ENCODE data around the gene GLUL.

Gene GLUL

GRCh38 chr1:182392050-182393028 lies 749 bp upstream of the GLUL start:
- Histone ChIP-seq H4K20me1 (ENCODE audit: insufficient read depth, low read length, poor library complexity, severe bottlenecking) (peaks cover 41% of the 10 kb centered on the region), H3K4me1 (ENCODE audit: insufficient read depth, low read length, poor library complexity, severe bottlenecking) (peaks cover 55% of the 10 kb centered on the region), H3K36me3 (ENCODE audit: insufficient read depth, low read length) (peaks cover 31% of the 10 kb centered on the region), H3K9me2 (replicated peaks; ENCODE audit: low read depth, low read length) (no peaks in the 10 kb centered on the region), H3K27me3 (ENCODE audit: insufficient read depth, low read length, poor library complexity, severe bottlenecking) (peaks cover 13% of the 10 kb centered on the region), H3F3A (ENCODE audit: low read depth) (no peaks in the 10 kb centered on the region; the same call in 1 of the 2 replicates), H3K9me3 (ENCODE audit: insufficient read depth, low read depth, low read length) (no peaks in the 10 kb centered on the region), H3K4me3 (ENCODE audit: low read length, poor library complexity, severe bottlenecking) (peak overlapping the region; percentile 99), H3K9ac (ENCODE audit: low read depth, low read length, poor library complexity, severe bottlenecking) (peak overlapping the region; percentile 99), H3K79me2 (ENCODE audit: insufficient read depth, low read length) (peaks cover 65% of the 10 kb centered on the region), H3K4me2 (ENCODE audit: low read depth, low read length, poor library complexity, severe bottlenecking) (peak overlapping the region; percentile 71), H2AFZ (ENCODE audit: low read length) (peak overlapping the region; percentile 74)
- TF ChIP-seq EZH2phosphoT487 (IDR thresholded peaks at IDR 0.05; ENCODE audit: borderline replicate concordance) (no peak), CTCF (conservative IDR thresholded peaks at IDR 0.05; ENCODE audit: low read length) (no peak)

- Histone ChIP-seq H3K36me3 (ENCODE audit: insufficient read depth, low read length) (peaks cover 44% of the 10 kb centered on the region), H3K9ac (ENCODE audit: low read depth, low read length, poor library complexity, severe bottlenecking) (peak overlapping the region; percentile 99), H3K27me3 (ENCODE audit: insufficient read depth, low read length, poor library complexity, severe bottlenecking) (peaks cover 13% of the 10 kb centered on the region), H3K79me2 (ENCODE audit: insufficient read depth, low read length) (peaks cover 78% of the 10 kb centered on the region), H3K9me3 (ENCODE audit: insufficient read depth, low read depth, low read length) (no peaks in the 10 kb centered on the region), H3K4me3 (ENCODE audit: low read length, poor library complexity, severe bottlenecking) (peak overlapping the region; percentile 99), H2AFZ (ENCODE audit: low read length) (no peak overlapping the region), H3F3A (ENCODE audit: low read depth) (peaks cover 2% of the 10 kb centered on the region; the same call in 1 of the 2 replicates), H3K4me1 (ENCODE audit: insufficient read depth, low read length, poor library complexity, severe bottlenecking) (peaks cover 62% of the 10 kb centered on the region), H3K4me2 (ENCODE audit: low read depth, low read length, poor library complexity, severe bottlenecking) (peak overlapping the region; percentile 85), H3K9me2 (replicated peaks; ENCODE audit: low read depth, low read length) (no peaks in the 10 kb centered on the region), H4K20me1 (ENCODE audit: insufficient read depth, low read length, poor library complexity, severe bottlenecking) (peaks cover 54% of the 10 kb centered on the region)
- TF ChIP-seq EZH2phosphoT487 (IDR thresholded peaks at IDR 0.05; ENCODE audit: borderline replicate concordance) (no peak), CTCF (conservative IDR thresholded peaks at IDR 0.05; ENCODE audit: low read length) (no peak)
Observed at GRCh38 chr1:182391028-182391361, 595 bp downstream of the GLUL start.

- H2AFZ ChIP-seq (ENCODE audit: low read length) = no peak overlapping the region
- peaks cover 58% of the 10 kb centered on the region for H3K36me3 ChIP-seq (ENCODE audit: insufficient read depth, low read length)
- H4K20me1 ChIP-seq (ENCODE audit: insufficient read depth, low read length, poor library complexity, severe bottlenecking) = peaks cover 68% of the 10 kb centered on the region
- H3K4me2 ChIP-seq (ENCODE audit: low read depth, low read length, poor library complexity, severe bottlenecking) = peak overlapping the region; percentile 85
- no peaks in the 10 kb centered on the region for H3K9me3 ChIP-seq (ENCODE audit: insufficient read depth, low read depth, low read length)
- peak overlapping the region; percentile 99 for H3K9ac ChIP-seq (ENCODE audit: low read depth, low read length, poor library complexity, severe bottlenecking)
- peaks cover 66% of the 10 kb centered on the region for H3K4me1 ChIP-seq (ENCODE audit: insufficient read depth, low read length, poor library complexity, severe bottlenecking)
- H3K79me2 ChIP-seq (ENCODE audit: insufficient read depth, low read length) = peaks cover 91% of the 10 kb centered on the region
- no peak for TF ChIP-seq EZH2phosphoT487 (IDR thresholded peaks at IDR 0.05; ENCODE audit: borderline replicate concordance)
- TF ChIP-seq CTCF (conservative IDR thresholded peaks at IDR 0.05; ENCODE audit: low read length) = no peak
- H3K9me2 ChIP-seq (replicated peaks; ENCODE audit: low read depth, low read length) = no peaks in the 10 kb centered on the region
- H3K27me3 ChIP-seq (ENCODE audit: insufficient read depth, low read length, poor library complexity, severe bottlenecking) = peaks cover 13% of the 10 kb centered on the region
- peak overlapping the region; percentile 99 for H3K4me3 ChIP-seq (ENCODE audit: low read length, poor library complexity, severe bottlenecking)
- H3F3A ChIP-seq (ENCODE audit: low read depth) = peaks cover 2% of the 10 kb centered on the region; the same call in 1 of the 2 replicates
Observed at GRCh38 chr1:182389619-182390047, 2.0 kb downstream of the GLUL start.

Measured in Loucy (cell line).